Hepatocyte (in vitro differentiated cells): ENCODE results near the gene APEX1. TPM values are rescaled to one million over a fixed set of nuclear protein-coding genes. Genes with fewer than 3 reads are reported as not detected.
A peak's percentile ranks its signal among the peaks of the same experiment; 100 is the strongest.
"Not testable (repeated sequence)": the region's sequence is repeated elsewhere in the genome, so short reads cannot be mapped to it uniquely, and the experiment has no call there.

Experiments
- DNase-seq: peaks from one replicate; pipeline ENCODE4 v3.0.0-alpha.2; 2016; ENCODE audit warnings: low spot score
- H2AFZ ChIP-seq: fragments of 200-600 bp; sonication (generic); 2 replicates; pipeline ENCODE4 v1.6.0; 2016; ENCODE audit warnings: antibody characterized with exemption, mild to moderate bottlenecking
- H3K27ac ChIP-seq: fragments of 200-600 bp; sonication (generic); 2 replicates; pipeline ENCODE4 v1.5.1; 2016; ENCODE audit warnings: mild to moderate bottlenecking
- H3K27me3 ChIP-seq: fragments of 200-600 bp; sonication (generic); 2 replicates; pipeline ENCODE4 v1.6.1; 2016
- H3K36me3 ChIP-seq: fragments of 200-600 bp; sonication (generic); replicated peaks from 2 replicates; pipeline ENCODE4 v1.5.1; 2016; ENCODE audit warnings: low read depth; ENCODE audit not compliant: insufficient read depth
- H3K4me1 ChIP-seq: fragments of 200-600 bp; sonication (generic); 2 replicates; pipeline ENCODE4 v1.5.1; 2016; ENCODE audit warnings: mild to moderate bottlenecking, moderate library complexity; ENCODE audit not compliant: insufficient read depth
- H3K4me2 ChIP-seq: fragments of 200-600 bp; sonication (generic); 2 replicates; pipeline ENCODE4 v1.6.0; 2016
- H3K4me3 ChIP-seq: fragments of 200-600 bp; sonication (generic); 2 replicates; pipeline ENCODE4 v1.5.1; 2016; ENCODE audit warnings: mild to moderate bottlenecking
- H3K79me2 ChIP-seq: fragments of 200-600 bp; sonication (generic); 2 replicates; pipeline ENCODE4 v1.6.0; 2017; ENCODE audit warnings: mild to moderate bottlenecking
- H3K9me2 ChIP-seq: fragments of 200-600 bp; sonication (generic); replicated peaks from 2 replicates; pipeline ENCODE4 v1.6.0; 2017; ENCODE audit warnings: mild to moderate bottlenecking; ENCODE audit not compliant: insufficient read depth
- H3K9me3 ChIP-seq: fragments of 200-600 bp; sonication (generic); 2 replicates; pipeline ENCODE4 v1.5.1; 2016; ENCODE audit warnings: low read depth, mild to moderate bottlenecking
- H4K20me1 ChIP-seq: fragments of 200-600 bp; sonication (generic); 2 replicates; pipeline ENCODE4 v1.6.0; 2016; ENCODE audit warnings: mild to moderate bottlenecking; ENCODE audit not compliant: insufficient read depth, poor library complexity, severe bottlenecking
- CTCF ChIP-seq: fragments of 200-600 bp; sonication (generic); IDR thresholded peaks from 2 replicates; pipeline ENCODE4 v1.5.1; 2016; ENCODE audit warnings: antibody characterized with exemption, mild to moderate bottlenecking; ENCODE audit not compliant: poor library complexity
- EZH2 ChIP-seq: fragments of 200-600 bp; sonication (generic); IDR thresholded peaks from 2 replicates; pipeline ENCODE4 v1.6.1; 2016; ENCODE audit warnings: antibody characterized with exemption, mild to moderate bottlenecking, borderline replicate concordance
- EZH2phosphoT487 ChIP-seq: fragments of 200-600 bp; sonication (generic); IDR thresholded peaks from one replicate; pipeline ENCODE4 v1.6.1; 2018; ENCODE audit warnings: antibody characterized with exemption, mild to moderate bottlenecking, low read depth, moderate library complexity; ENCODE audit not compliant: unreplicated experiment, severe bottlenecking
- WGBS: methylation state at CpG from one replicate; pipeline ENCODE4 v1.1.6; 2016; ENCODE audit warnings: low lambda C conversion rate; ENCODE audit errors: missing lambda C conversion rate; 5-methylcytosine and 5-hydroxymethylcytosine counted together
- polyA plus RNA-seq: library from polyadenylated mRNA; unstranded; fragments of >200 nt; fragmentation: Nextera tagmentation; extraction: Ambion mirVana; gene quantifications from 2 replicates; pipeline ENCODE4 v1.2.1, GENCODE V29; 2016
- total RNA-seq: library from RNA; depleted of rRNA; stranded (reverse); fragments of >200 nt; gene quantifications from 2 replicates; pipeline ENCODE4 v1.2.3, GENCODE V29; 2014

The APEX1 gene
- total and polyA plus RNA-seq, 2 experiments from 2014 or later, result 56.5 to 147 TPM

GRCh38 chr14:20441461-20441860 is 13.6 kb upstream of the APEX1 start:
- H3K4me1 ChIP-seq, result peaks cover 4% of the 10 kb centered on the region
- H3K9me3 ChIP-seq, result no peaks in the 10 kb centered on the region
- TF ChIP-seq EZH2 (no peak), CTCF (no peak), EZH2phosphoT487 (no peak)
- H3K27me3 ChIP-seq, result no peaks in the 10 kb centered on the region
- H3K36me3 ChIP-seq, result no peaks in the 10 kb centered on the region
- WGBS, result 94% methylated on average over 2 of the region's 2 CpGs
- H3K27ac ChIP-seq, result no peak overlapping the region
- no peak overlapping the region for H3K4me3 ChIP-seq
- no peaks in the 10 kb centered on the region for H3K9me2 ChIP-seq
- H2AFZ ChIP-seq, result no peak overlapping the region
- no peak for DNase-seq
- no peaks in the 10 kb centered on the region for H4K20me1 ChIP-seq
- no peak overlapping the region for H3K4me2 ChIP-seq
- no peaks in the 10 kb centered on the region for H3K79me2 ChIP-seq

GRCh38 chr14:20443650-20444049 is 11.4 kb upstream of the APEX1 start:
- peak overlapping the region; percentile 46 for H3K27ac ChIP-seq
- not testable (repeated sequence) for DNase-seq, H3K9me3 ChIP-seq, H3K4me2 ChIP-seq, H3K79me2 ChIP-seq, H3K4me3 ChIP-seq, H3K27me3 ChIP-seq, H3K9me2 ChIP-seq, H3K4me1 ChIP-seq, H2AFZ ChIP-seq, H3K36me3 ChIP-seq, H4K20me1 ChIP-seq
- 58% methylated on average over 4 of the region's 4 CpGs for WGBS

GRCh38 chr14:20446889-20447288 is 8.1 kb upstream of the APEX1 start:
- no peak for DNase-seq
- H3K9me2 ChIP-seq, result no peaks in the 10 kb centered on the region
- H2AFZ ChIP-seq, result no peak overlapping the region
- TF ChIP-seq CTCF (no peak), EZH2 (no peak), EZH2phosphoT487 (no peak)
- no peaks in the 10 kb centered on the region for H3K9me3 ChIP-seq
- WGBS, result 92% methylated on average over 5 of the region's 5 CpGs
- no peaks in the 10 kb centered on the region for H3K79me2 ChIP-seq
- no peak overlapping the region for H3K4me2 ChIP-seq
- no peaks in the 10 kb centered on the region for H3K27me3 ChIP-seq
- H3K27ac ChIP-seq, result no peak overlapping the region
- no peak overlapping the region for H3K4me3 ChIP-seq
- H4K20me1 ChIP-seq, result no peaks in the 10 kb centered on the region
- H3K36me3 ChIP-seq, result no peaks in the 10 kb centered on the region
- H3K4me1 ChIP-seq, result peaks cover 4% of the 10 kb centered on the region

- WGBS, result 93% methylated on average over 8 of the region's 8 CpGs
- H3K27ac ChIP-seq, H4K20me1 ChIP-seq, H3K9me2 ChIP-seq, H3K4me3 ChIP-seq, H3K36me3 ChIP-seq, DNase-seq, H2AFZ ChIP-seq, H3K27me3 ChIP-seq, H3K9me3 ChIP-seq: not testable (repeated sequence)
- Histone ChIP-seq H3K4me1 (peaks cover 14% of the 10 kb centered on the region), H3K4me2 (peak overlapping the region; percentile 70), H3K79me2 (peaks cover 36% of the 10 kb centered on the region)
Measured at GRCh38 chr14:20452831-20453230, 2.2 kb upstream of the APEX1 start.
